Peyer's patch (tissue), 4 donors: ENCODE data around the gene BRD8.

ENCODE experiments used
- POLR2A ChIP-seq, 2 donors: fragments of 450-650 bp; IDR thresholded peaks; one replicate each; pipeline ENCODE4 v1.5.1; 2017; ENCODE audit warnings: antibody characterized with exemption in 2 of 2, mild to moderate bottlenecking in 2 of 2, moderate library complexity in 2 of 2
- TF ChIP-seq, protein P1 (sequence below), 6 experiments: fragments of 450-650 bp in 4 of 6; fragments of 200-600 bp in 2 of 6; sonication (generic) in 1 of 6; IDR thresholded peaks; one replicate each; pipeline ENCODE4 v1.5.1; 2017 to 2019; ENCODE audit warnings: antibody characterized with exemption in 6 of 6, mild to moderate bottlenecking in 3 of 6, moderate library complexity in 1 of 6

DNA sequence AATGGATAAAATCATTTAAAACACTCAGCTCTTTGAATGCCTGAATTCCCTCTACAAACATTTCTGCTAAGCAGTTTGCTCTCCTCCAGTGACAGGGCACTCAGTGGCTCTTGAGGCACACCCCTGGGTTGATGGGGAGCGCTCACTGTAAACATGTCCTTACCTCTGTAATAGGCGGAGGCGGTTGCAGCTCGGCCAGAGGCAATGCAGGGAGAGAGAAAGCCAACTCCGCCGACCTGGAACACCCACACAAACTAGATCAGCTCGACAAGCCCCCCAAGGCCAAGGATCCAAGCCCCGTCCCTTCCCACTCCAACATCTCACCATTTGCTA, 34.4 kb upstream of the BRD8 start:
- TF ChIP-seq, protein P1, sequence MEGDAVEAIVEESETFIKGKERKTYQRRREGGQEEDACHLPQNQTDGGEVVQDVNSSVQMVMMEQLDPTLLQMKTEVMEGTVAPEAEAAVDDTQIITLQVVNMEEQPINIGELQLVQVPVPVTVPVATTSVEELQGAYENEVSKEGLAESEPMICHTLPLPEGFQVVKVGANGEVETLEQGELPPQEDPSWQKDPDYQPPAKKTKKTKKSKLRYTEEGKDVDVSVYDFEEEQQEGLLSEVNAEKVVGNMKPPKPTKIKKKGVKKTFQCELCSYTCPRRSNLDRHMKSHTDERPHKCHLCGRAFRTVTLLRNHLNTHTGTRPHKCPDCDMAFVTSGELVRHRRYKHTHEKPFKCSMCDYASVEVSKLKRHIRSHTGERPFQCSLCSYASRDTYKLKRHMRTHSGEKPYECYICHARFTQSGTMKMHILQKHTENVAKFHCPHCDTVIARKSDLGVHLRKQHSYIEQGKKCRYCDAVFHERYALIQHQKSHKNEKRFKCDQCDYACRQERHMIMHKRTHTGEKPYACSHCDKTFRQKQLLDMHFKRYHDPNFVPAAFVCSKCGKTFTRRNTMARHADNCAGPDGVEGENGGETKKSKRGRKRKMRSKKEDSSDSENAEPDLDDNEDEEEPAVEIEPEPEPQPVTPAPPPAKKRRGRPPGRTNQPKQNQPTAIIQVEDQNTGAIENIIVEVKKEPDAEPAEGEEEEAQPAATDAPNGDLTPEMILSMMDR (IDR thresholded peaks at IDR 0.05): no peak
- TF ChIP-seq POLR2A (IDR thresholded peaks at IDR 0.05): no peak
